ENCODE results near the gene GNAS.
"Not testable (repeated sequence)": the region's sequence is repeated elsewhere in the genome, so short reads cannot be mapped to it uniquely, and the experiment has no call there.

GNAS gene

DNA sequence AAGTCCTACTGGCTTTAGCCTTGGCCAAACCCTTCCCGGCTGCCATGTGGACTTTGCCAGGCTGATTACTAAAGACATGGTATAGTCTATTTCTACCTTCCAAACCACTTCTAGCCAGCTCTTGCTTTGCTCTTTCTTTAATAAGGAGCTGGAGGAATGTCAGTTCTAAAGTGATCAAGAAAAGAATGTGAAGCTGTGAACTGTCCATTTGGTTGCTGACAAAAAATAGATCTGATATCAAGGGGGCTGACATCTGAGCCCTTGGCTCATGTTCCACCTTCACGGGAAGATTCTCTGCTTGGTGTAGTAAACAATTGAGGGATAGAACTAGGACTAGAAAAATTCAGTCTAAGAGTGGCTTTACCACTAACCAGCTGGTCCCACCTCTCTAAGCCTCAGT, 24.4 kb upstream of the GNAS start:
- DNase-seq (ENCODE audit: low spot score): no peak

- not testable (repeated sequence) for DNase-seq (ENCODE audit: low spot score)
Measured at GRCh38 chr20:58828804-58829203, 23.7 kb upstream of the GNAS start.

DNA sequence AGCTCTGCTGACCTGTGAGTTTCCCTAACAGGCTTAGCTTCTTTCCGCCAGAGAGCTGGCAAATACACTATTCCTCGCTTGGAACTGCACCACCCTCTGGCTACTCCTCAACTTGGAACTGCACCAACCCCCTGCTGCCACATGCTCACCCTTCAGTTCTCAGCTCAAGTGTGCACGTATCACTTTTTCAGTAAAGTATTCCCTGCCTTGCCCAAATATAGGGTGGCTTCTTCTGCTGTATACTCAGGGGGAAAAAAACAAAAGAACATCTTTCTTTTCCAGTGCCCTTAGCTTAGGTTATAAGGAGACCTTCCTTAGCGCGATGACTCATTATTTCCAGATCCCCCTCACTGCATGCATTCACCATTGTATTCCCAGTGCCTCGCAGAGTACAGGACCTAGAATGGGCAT, 23.0 kb upstream of the GNAS start:
- DNase-seq (ENCODE audit: low spot score): no peak

DNA sequence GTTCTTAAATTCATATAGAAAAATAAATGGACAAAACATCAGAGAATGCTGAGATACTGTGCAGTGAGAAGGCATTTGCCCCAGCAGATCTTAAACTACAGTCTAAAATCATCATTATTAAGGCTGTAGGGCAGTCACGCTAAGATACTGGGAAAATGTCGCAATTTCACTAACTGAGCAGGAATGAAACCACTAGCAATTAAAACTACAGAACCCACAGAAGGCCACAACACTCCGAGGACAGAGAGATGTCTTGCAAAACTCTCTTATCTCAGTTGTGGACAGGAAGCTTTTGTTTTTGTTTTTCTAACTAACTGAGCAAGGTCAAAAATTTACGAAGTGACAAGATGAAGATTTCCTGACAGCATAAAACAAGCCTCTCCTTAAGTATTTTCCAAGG, 20.1 kb upstream of the GNAS start:
- DNase-seq (ENCODE audit: low spot score): no peak

GRCh38 chr20:58833921-58834320, 18.6 kb upstream of the GNAS start:
- DNase-seq (ENCODE audit: low spot score): no peak

DNA sequence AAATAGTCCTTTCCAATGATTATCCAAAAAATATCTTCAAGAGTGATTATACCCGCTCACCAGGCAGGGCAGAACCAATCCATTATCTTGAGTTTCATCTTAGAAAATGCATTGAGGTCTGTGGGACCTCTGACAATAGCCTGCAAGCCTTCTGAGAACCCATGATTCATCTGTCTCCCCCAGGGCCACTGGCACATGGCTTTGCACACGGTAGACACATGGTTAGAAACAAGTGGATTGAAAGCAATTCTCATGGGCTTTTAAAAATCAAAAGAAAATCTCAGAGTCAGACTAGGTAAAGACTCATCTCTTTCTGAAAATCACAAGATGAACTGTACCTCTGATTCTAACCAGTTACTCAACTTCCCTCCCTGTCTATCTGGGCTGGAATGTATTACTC, 17.3 kb upstream of the GNAS start:
- no peak for DNase-seq (ENCODE audit: low spot score)

GRCh38 chr20:58836616-58837204, 15.8 kb upstream of the GNAS start:
- no peak for DNase-seq (ENCODE audit: low spot score)

DNA sequence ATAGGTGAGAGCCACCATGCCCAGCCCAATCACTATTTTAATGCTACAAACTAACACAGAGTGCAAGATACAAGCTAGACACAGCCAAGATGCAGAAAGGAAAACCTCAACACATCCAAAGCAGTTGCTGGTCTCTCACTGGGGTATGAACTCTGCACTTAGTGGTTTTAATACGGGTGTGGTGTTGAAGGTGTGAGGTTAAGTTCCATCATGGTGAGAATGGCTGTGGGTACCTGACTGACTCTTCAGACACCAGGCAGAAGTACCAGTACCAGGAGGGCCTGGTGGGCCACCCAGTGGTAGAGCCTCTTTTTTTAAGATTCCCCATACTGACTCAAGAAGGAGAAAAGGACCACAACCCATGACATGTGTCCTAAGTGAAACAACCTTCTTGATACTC, 14.8 kb upstream of the GNAS start:
- DNase-seq (ENCODE audit: low spot score): no peak

DNA sequence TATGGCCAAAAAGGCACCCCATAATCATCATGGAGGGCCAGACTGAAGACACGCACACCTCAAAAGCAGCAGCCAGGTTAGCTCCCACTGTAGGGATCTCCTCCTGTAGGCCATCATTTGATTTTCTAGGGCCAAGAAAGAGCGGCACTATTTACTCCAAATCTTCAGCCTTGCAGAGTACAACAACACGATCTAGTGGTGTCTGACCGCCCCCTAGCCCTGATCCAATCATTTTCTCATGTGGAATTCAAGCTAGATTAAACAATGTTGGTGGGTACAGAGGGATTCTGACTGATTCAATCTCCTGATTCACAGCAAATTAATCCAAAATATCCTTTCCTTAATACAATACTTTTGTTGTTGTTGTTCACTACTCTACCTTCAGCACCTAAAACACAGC, 14.3 kb upstream of the GNAS start:
- DNase-seq (ENCODE audit: low spot score): no peak

DNA sequence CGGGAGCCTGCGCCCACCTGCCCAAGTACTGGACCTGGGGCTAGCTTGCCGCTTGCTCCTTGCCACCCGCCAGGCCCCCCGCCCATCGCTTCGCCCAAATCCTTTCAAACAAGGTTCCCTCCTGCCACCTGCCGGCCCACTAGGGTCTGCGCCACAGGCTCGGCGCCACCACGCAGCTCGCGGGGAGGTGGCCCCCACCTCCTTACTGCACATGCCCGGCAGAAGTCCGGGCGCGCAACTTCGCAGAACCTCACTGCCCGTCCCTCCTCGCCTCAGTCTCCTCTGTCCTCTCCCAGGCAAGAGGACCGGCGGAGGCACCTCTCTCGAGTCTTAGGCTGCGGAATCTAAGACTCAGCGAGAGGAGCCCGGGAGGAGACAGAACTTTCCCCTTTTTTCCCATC, 13.0 kb upstream of the GNAS start:
- peak; percentile 31 for DNase-seq (ENCODE audit: low spot score)

GRCh38 chr20:58839991-58840747, 12.3 kb upstream of the GNAS start:
- DNase-seq (ENCODE audit: low spot score): no peak

DNA sequence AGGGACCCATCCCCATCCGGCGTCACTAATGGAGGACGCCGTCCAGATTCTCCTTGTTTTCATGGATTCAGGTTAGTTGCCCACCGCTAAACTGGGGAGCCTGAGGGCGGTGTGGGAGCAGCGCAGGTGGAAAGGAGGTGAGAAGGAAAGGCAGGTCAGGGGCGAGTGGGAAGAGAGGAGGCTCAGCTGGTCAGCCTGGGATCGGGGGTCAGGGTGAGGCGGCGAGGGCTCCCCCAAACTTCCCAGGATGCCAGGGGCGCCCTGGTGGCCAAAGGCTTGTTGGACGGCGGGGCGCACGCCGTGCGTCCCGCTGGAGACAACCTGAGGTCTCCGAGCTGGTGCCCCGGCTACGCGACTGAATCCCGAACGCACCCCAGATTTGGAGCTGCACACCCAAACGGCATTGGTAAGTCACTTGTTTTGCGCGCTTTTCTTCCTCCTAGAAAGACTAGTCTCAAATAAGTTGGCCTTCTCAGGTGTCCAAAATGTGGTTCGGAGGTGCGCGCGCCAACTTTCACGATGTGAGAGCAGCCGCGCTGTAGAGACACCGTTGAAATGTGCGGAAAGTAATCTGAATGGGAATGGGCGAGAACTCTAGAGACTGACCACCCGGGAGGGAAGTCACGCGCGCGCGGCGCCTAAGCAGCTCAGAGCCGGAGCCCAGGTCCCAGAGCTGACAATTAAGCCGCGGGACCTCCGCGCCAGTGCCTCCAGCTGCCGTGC, 11.5 kb upstream of the GNAS start:
- no peak for DNase-seq (ENCODE audit: low spot score)

GRCh38 chr20:58841539-58842264, 10.8 kb upstream of the GNAS start:
- DNase-seq (ENCODE audit: low spot score): no peak

DNA sequence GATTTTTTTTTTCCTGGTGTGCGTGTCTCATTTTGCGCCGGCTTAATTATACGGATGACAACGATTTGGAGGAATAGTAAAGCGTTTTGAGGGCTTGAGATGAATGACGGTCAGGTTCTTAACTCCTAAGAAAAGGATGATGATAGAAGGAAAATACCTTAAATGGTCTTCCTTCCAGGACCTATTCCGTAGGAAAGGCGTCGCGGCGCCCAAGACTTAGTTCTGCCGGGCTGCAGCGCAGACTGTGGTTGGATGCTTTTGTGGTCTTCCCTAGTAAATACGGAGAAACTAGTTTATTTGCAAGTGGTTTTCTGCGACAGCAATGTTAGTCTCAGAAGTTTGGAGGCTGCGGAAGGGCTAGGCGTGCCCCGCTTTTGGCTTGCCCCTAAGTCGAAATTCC, 10.2 kb upstream of the GNAS start:
- DNase-seq (ENCODE audit: low spot score): no peak

DNA sequence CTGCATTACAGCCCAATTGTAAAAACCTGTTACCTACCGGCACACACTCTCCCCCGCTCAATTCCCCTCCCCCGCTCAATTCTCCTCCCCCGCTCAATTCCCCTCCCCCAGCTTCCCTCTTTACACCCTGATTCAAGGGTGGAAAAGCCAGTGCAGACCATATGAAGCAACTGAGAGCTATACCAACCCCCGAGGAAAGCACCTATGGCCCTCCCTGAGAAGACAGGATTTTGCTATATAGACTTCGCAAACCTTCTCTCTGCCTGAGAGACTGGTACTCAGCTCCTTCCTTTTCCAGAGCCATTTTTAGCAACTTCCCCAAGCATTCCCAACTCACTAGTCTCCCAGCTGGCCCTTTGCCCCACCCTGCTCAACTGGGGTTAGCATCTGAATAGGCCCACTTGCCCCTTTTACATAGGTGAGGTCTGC, 9.4 kb upstream of the GNAS start:
- no peak for DNase-seq (ENCODE audit: low spot score)

- no peak for DNase-seq (ENCODE audit: low spot score)
Measured at GRCh38 chr20:58845706-58846105, 6.8 kb upstream of the GNAS start.

GRCh38 chr20:58847463-58847862, 5.1 kb upstream of the GNAS start:
- no peak for DNase-seq (ENCODE audit: low spot score)

- DNase-seq (ENCODE audit: low spot score): peak; percentile 95
Measured at GRCh38 chr20:58850693-58851174, 1.8 kb upstream of the GNAS start, which contains the start of gene GNAS-AS1. TSS of gene GNAS-AS1 (minus strand) at chr20:58850902.

DNA sequence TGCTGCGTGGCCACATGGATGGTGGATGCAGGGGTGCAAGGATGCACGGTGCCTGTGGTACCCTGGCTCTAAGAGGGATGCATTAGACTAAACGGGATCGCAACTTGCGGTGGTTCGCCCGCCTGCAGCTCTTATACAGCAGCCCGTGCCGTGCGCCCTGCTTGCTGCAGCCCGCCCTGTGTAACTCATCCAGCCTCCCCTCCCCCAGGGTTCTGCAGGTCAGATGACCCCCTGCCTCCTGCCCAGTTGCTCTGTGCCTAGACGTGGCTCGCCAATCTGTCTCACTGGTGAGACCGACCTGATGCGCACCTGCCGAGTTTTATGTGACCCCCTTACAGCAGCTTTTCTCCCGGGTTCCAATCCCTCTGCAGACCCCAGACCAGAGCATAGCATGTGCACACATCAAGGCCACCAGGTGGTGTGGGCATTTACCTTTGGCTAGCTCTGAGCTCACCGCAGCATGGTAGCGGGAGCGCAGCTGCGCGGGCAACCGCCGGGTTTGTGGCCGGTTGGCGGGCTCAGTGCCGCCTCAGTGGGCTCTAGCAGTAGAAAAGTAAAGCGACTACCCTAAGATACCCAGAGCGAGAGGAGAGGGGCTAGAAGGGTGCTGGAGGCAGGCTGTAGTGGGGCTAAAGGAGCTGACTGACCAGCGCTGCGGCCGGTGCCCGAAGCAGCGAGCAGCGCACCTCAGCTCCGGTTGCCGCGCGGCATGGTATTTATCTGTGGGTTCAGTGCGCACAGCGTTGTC, 1.1 kb upstream of the GNAS start:
- DNase-seq (ENCODE audit: low spot score): peak; percentile 12

DNA sequence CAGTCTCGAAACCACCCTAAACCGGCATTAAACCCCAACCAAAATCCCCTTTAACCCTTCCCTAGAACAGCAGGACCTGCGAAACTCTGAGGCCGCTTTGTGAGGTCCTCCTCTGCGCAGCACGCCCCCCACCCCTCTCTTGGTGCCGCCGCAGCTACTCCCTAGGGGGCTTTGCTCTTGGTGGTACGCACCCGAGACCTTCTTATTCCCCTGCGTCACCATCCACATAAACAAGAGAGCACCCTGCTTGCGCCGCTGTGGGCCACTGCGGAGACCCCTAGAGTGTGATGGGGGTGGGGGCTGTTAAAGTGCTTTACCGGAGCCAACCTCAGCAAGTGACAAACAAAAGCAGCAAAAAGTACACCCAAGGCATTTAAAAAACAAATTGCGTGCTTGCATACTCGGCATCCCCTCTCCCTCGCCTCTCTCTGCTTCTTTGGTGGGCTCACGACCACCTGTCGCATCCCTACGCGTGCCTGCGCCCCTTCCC, 502 bp upstream of the GNAS start:
- DNase-seq (ENCODE audit: low spot score): no peak

DNA sequence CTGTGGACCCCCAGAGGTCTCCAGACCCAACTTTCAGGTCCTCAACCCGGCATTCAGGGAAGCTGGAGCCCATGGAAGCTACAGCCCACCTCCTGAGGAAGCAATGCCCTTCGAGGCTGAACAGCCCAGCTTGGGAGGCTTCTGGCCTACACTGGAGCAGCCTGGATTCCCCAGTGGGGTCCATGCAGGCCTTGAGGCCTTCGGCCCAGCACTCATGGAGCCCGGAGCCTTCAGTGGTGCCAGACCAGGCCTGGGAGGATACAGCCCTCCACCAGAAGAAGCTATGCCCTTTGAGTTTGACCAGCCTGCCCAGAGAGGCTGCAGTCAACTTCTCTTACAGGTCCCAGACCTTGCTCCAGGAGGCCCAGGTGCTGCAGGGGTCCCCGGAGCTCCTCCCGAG, 950 bp downstream of the GNAS start:
- no peak for DNase-seq (ENCODE audit: low spot score)

Measured in germinal center (tissue), 1 donor.